Upper lobe of left lung (tissue), 6 donors: ENCODE results near the gene PGR. TPM values are rescaled to one million over a fixed set of nuclear protein-coding genes. Genes with fewer than 3 reads are reported as not detected.

Experiments used
- ATAC-seq, 2 donors: fragments of 200-7000 bp; cut with Tn5 transposase; one replicate each; pipeline ENCODE4 v1.9.1; 2022; ENCODE audit warnings: mild to moderate bottlenecking in 2 of 2, moderate library complexity in 2 of 2; ENCODE audit not compliant: low FRiP score in 2 of 2
- DNase-seq, 2 donors: peaks; one replicate each; pipeline ENCODE4 v3.0.0-alpha.2; 2019 to 2020
- H3K27ac ChIP-seq, 4 donors: fragments of 200-600 bp; sonication (generic); one replicate each; pipeline ENCODE4 v1.5.1; 2016 to 2019
- H3K27me3 ChIP-seq, 4 donors: fragments of 200-600 bp; sonication (generic); one replicate each; pipeline ENCODE4 v1.5.1; 2017 to 2019
- H3K36me3 ChIP-seq, 4 donors: fragments of 200-600 bp; sonication (generic); one replicate each; pipeline ENCODE4 v1.5.1; 2016 to 2019
- H3K4me1 ChIP-seq, 4 donors: fragments of 200-600 bp; sonication (generic); one replicate each; pipeline ENCODE4 v1.5.1; 2018 to 2019
- H3K4me3 ChIP-seq, 4 donors: fragments of 200-600 bp; sonication (generic); one replicate each; pipeline ENCODE4 v1.5.1; 2017 to 2019; ENCODE audit warnings: mild to moderate bottlenecking in 2 of 4, moderate library complexity in 1 of 4
- H3K9me3 ChIP-seq, 4 donors: fragments of 200-600 bp; sonication (generic); one replicate each; pipeline ENCODE4 v1.5.1; 2018 to 2019
- CTCF ChIP-seq, 6 experiments: fragments of 450-650 bp in 4 of 6; fragments of 200-600 bp in 2 of 6; sonication (generic) in 2 of 6; IDR thresholded peaks; one replicate each; pipeline ENCODE4 v1.5.1; 2016 to 2019; ENCODE audit warnings: antibody characterized with exemption in 6 of 6
- EP300 ChIP-seq, 4 donors: sonication (generic); formaldehyde crosslinking; IDR thresholded peaks; one replicate each; pipeline ENCODE4 v1.5.1; 2017; ENCODE audit warnings: antibody characterized with exemption in 4 of 4, control low read depth in 2 of 4
- POLR2A ChIP-seq, 4 donors: fragments of 450-650 bp; IDR thresholded peaks; one replicate each; pipeline ENCODE4 v1.5.1; 2016 to 2017; ENCODE audit warnings: antibody characterized with exemption in 4 of 4, mild to moderate bottlenecking in 2 of 4
- POLR2AphosphoS5 ChIP-seq, 2 donors: sonication (generic); formaldehyde crosslinking; IDR thresholded peaks; one replicate each; pipeline ENCODE4 v1.5.1; 2017; ENCODE audit warnings: antibody characterized with exemption in 2 of 2
- WGBS, 2 donors: methylation state at CpG; one replicate each; pipeline ENCODE4 v1.1.5; 2017 to 2018; 5-methylcytosine and 5-hydroxymethylcytosine counted together
- total RNA-seq, 6 donors: library from RNA; depleted of rRNA in 4 of 6; stranded (reverse); fragments of >200 nt in 4 of 6; gene quantifications; one replicate each; pipeline versions ENCODE4 v1.1.0 to v1.2.1, GENCODE V29; 2016 to 2021
- donor health status: DM: no; HTN: no; CAD: no; lungs with moderate emphysema.
- donor health status: DM: no; HTN: yes; CAD: no; lungs with severe emphysema.

Gene PGR
- total RNA-seq, 6 donors from 2014 or later: 0.94 to 4.2 (median 2.3) TPM

GRCh38 chr11:101126551-101127196 is 2.9 kb downstream of the PGR start:
- no peaks in the 10 kb centered on the region for H3K36me3 ChIP-seq
- peak overlapping the region in 3 of 4 donors; percentile 43 to 78 (median 49) for H3K27ac ChIP-seq
- TF ChIP-seq EP300 (IDR thresholded peaks at IDR 0.05) (no peak), POLR2AphosphoS5 (IDR thresholded peaks at IDR 0.05) (no peak), POLR2A (IDR thresholded peaks at IDR 0.05) (no peak), CTCF (IDR thresholded peaks at IDR 0.05) (no peak)
- peak overlapping the region; percentile 12 to 55 (median 46) for H3K4me3 ChIP-seq
- DNase-seq: peak in 1 of 2 donors; percentile 30
- ATAC-seq: no peak
- peaks cover 0 to 16% (median 7%) of the 10 kb centered on the region in 4 donors for H3K4me1 ChIP-seq
- WGBS, 2 donors: 5 to 6% methylated on average over 18 of the region's 18 CpGs
- peaks cover 0 to 20% (median 8%) of the 10 kb centered on the region in 4 donors for H3K27me3 ChIP-seq
- H3K9me3 ChIP-seq: no peaks in the 10 kb centered on the region

GRCh38 chr11:101115671-101116160 is 13.9 kb downstream of the PGR start:
- DNase-seq: no peak
- 54 to 61% methylated on average over 4 of the region's 4 CpGs for WGBS, 2 donors
- Histone ChIP-seq H3K36me3 (no peaks in the 10 kb centered on the region), H3K27ac (no peak overlapping the region), H3K27me3 (no peaks in the 10 kb centered on the region), H3K4me1 (peaks cover 0 to 6% (median 1%) of the 10 kb centered on the region in 4 donors), H3K9me3 (no peaks in the 10 kb centered on the region), H3K4me3 (no peak overlapping the region)
- no peak for ATAC-seq
- TF ChIP-seq POLR2A (IDR thresholded peaks at IDR 0.05) (no peak), POLR2AphosphoS5 (IDR thresholded peaks at IDR 0.05) (no peak), CTCF (IDR thresholded peaks at IDR 0.05) (no peak), EP300 (IDR thresholded peaks at IDR 0.05) (no peak)

GRCh38 chr11:101113540-101113939 is 16.1 kb downstream of the PGR start:
- H3K4me3 ChIP-seq: no peak overlapping the region
- ATAC-seq (no peak), DNase-seq (no peak)
- H3K9me3 ChIP-seq: no peaks in the 10 kb centered on the region
- 88 to 94% methylated on average over 2 of the region's 2 CpGs for WGBS, 2 donors
- H3K36me3 ChIP-seq: no peaks in the 10 kb centered on the region
- TF ChIP-seq CTCF (IDR thresholded peaks at IDR 0.05): no peak
- TF ChIP-seq POLR2AphosphoS5 (IDR thresholded peaks at IDR 0.05): no peak
- TF ChIP-seq EP300 (IDR thresholded peaks at IDR 0.05): no peak
- TF ChIP-seq POLR2A (IDR thresholded peaks at IDR 0.05): no peak
- no peaks in the 10 kb centered on the region for H3K27me3 ChIP-seq
- H3K27ac ChIP-seq: no peak overlapping the region
- no peaks in the 10 kb centered on the region for H3K4me1 ChIP-seq

- H3K9me3 ChIP-seq: no peaks in the 10 kb centered on the region
- no peaks in the 10 kb centered on the region for H3K4me1 ChIP-seq
- no peaks in the 10 kb centered on the region for H3K27me3 ChIP-seq
- ATAC-seq: no peak
- no peaks in the 10 kb centered on the region for H3K36me3 ChIP-seq
- no peak for TF ChIP-seq POLR2AphosphoS5 (IDR thresholded peaks at IDR 0.05)
- no peak for TF ChIP-seq EP300 (IDR thresholded peaks at IDR 0.05)
- TF ChIP-seq CTCF (IDR thresholded peaks at IDR 0.05): no peak
- no peak for TF ChIP-seq POLR2A (IDR thresholded peaks at IDR 0.05)
- H3K27ac ChIP-seq: no peak overlapping the region
- no peak overlapping the region for H3K4me3 ChIP-seq
- DNase-seq: no peak
These were observed 24.9 kb downstream of the PGR start for GRCh38 chr11:101104716-101105115.

DNA sequence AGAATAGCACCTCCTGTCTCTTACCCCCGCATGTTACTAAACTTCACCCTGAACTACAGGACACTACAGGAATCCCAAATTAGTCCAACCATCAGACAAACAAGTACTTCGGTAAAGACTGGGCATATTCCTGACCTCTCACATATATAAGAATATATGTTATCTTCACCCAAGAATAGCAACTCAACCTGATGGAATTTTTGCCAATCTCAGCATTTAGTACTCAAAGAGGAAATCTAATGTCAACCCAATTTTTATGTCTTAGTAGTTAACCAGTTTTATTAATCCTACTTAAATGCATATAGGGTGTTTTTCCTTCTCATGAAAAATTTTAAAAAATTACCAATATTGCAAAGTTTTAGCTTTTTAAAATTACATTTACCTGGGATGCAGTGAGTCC is 26.2 kb downstream of the PGR start:
- Histone ChIP-seq H3K27me3 (no peaks in the 10 kb centered on the region), H3K4me3 (no peak overlapping the region), H3K27ac (no peak overlapping the region), H3K36me3 (no peaks in the 10 kb centered on the region), H3K4me1 (no peaks in the 10 kb centered on the region), H3K9me3 (no peaks in the 10 kb centered on the region)
- TF ChIP-seq POLR2AphosphoS5 (IDR thresholded peaks at IDR 0.05) (no peak), POLR2A (IDR thresholded peaks at IDR 0.05) (no peak), CTCF (IDR thresholded peaks at IDR 0.05) (no peak), EP300 (IDR thresholded peaks at IDR 0.05) (no peak)
- 78 to 83% methylated on average over 2 of the region's 2 CpGs for whole genome bisulfite sequencing, 2 donors
- ATAC-seq (no peak), DNase-seq (no peak)
